ACC112 (cell line): ENCODE measurements around the gene SH3TC1.

ENCODE experiments used
- H2AFZ ChIP-seq: fragments of 200-600 bp; sonication (generic); one replicate; pipeline ENCODE4 v1.6.0; 2017; ENCODE audit warnings: antibody characterized with exemption, low read length; ENCODE audit not compliant: unreplicated experiment
- H3K27ac ChIP-seq: fragments of 200-600 bp; sonication (generic); 2 replicates; pipeline ENCODE4 v1.5.1; 2014; ENCODE audit warnings: low read depth, mild to moderate bottlenecking, antibody characterized with exemption, low read length, moderate library complexity
- H3K27me3 ChIP-seq: fragments of 200-600 bp; sonication (generic); 2 replicates; pipeline ENCODE4 v1.6.1; 2014; ENCODE audit warnings: mild to moderate bottlenecking, antibody characterized with exemption, low read length, moderate library complexity, mixed read lengths; ENCODE audit not compliant: insufficient read depth
- H3K36me3 ChIP-seq: fragments of 200-600 bp; sonication (generic); 2 replicates; pipeline ENCODE4 v1.6.1; 2016; ENCODE audit warnings: mild to moderate bottlenecking, antibody characterized with exemption, low read length, moderate library complexity, mixed read lengths; ENCODE audit not compliant: insufficient read depth
- H3K4me1 ChIP-seq: fragments of 200-600 bp; sonication (generic); one replicate; pipeline ENCODE4 v1.6.1; 2016; ENCODE audit warnings: low read length, mixed read lengths; ENCODE audit not compliant: insufficient read depth, unreplicated experiment, control insufficient read depth
- H3K4me3 ChIP-seq: fragments of 200-600 bp; sonication (generic); 2 replicates; pipeline ENCODE4 v1.5.1; 2014; ENCODE audit warnings: mild to moderate bottlenecking, low read depth, low read length
- H3K79me2 ChIP-seq: fragments of 200-600 bp; sonication (generic); one replicate; pipeline ENCODE4 v1.6.0; 2016; ENCODE audit warnings: low read length; ENCODE audit not compliant: control insufficient read depth, unreplicated experiment, insufficient read depth

SH3TC1 gene

DNA sequence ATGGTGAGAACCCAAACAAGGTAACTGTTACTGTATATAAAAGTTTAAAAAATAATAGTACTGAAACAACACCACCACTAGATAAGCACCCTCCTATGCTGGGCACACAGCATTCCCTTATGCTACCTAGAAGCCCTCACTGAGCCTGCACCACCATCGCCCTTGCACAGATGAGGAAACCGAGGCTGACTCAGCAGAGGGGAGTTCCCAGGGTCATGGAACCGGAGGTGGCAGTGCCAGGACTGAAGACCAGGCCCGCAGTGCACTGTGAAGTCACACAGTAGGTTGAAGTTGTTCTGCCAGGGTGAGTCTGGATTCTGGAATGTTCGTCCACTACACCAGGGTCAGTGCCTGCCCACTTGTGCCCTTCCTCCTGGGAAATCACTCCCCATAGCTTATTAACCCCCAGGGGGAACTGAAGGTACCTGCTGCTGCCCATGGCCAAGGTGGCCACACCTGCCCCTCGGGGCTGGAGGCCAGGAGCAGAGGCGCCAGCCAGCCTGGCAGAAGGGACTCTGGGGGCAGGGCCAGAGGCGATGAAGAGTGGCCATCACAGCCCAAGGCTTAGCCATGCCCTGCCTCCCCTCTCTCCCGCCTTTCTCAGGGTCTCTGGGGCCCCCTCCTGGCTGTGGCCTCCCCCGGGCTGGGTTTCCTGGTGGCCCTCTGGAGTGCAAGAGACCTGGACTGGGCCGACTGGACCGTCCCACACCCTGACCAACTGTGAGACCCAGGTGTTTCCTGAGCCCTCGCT lies 25.4 kb upstream of the SH3TC1 start:
- no peak overlapping the region for H3K4me3 ChIP-seq
- H3K79me2 ChIP-seq = no peaks in the 10 kb centered on the region
- no peak overlapping the region for H2AFZ ChIP-seq
- no peaks in the 10 kb centered on the region for H3K36me3 ChIP-seq
- peaks cover 7% of the 10 kb centered on the region for H3K4me1 ChIP-seq
- peaks cover 33% of the 10 kb centered on the region for H3K27me3 ChIP-seq
- no peak overlapping the region for H3K27ac ChIP-seq

DNA sequence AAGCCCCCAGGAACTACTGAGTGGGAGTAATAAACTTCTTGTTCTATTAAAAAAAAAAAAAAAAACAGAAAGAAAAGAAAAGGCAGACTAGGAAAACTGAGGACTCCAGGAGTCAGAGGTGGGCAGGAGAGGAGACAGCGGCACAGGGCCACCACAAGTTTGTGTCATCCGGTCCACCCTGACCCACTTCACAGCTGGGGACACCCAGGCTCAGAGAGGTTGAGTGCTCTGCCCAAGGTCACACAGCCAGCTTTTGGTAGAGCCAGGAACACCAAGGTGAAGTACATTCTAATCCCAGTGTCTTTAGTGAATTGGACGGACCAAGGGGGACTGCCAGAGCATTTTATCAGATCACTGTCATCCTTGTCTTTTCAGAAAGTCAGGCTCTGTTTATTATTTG lies 24.1 kb upstream of the SH3TC1 start:
- Histone ChIP-seq H3K4me3 (no peak overlapping the region), H3K36me3 (no peaks in the 10 kb centered on the region), H3K27ac (no peak overlapping the region), H3K4me1 (peaks cover 7% of the 10 kb centered on the region), H3K27me3 (peaks cover 21% of the 10 kb centered on the region), H2AFZ (no peak overlapping the region), H3K79me2 (no peaks in the 10 kb centered on the region)

DNA sequence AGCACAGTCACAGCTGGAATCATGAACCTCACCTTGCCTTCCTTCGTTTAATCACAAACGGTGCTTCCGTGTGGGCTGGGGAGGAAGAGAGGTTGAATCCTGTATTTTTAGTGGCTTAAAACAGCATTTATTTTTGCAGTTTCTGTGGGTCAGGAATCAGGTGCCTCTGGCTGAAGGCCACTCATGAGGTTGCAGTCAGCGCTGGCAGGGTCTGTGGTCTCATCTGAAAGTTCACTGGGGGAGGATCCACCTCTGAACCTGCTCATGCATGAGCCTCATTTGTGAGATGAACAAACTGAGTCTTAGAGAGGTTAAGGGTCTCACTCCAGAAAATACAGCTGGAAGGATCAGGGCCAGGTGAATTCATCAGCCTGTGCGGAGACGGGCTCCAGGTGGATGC lies 23.4 kb upstream of the SH3TC1 start:
- no peak overlapping the region for H2AFZ ChIP-seq
- H3K36me3 ChIP-seq = no peaks in the 10 kb centered on the region
- H3K4me1 ChIP-seq = peaks cover 7% of the 10 kb centered on the region

DNA sequence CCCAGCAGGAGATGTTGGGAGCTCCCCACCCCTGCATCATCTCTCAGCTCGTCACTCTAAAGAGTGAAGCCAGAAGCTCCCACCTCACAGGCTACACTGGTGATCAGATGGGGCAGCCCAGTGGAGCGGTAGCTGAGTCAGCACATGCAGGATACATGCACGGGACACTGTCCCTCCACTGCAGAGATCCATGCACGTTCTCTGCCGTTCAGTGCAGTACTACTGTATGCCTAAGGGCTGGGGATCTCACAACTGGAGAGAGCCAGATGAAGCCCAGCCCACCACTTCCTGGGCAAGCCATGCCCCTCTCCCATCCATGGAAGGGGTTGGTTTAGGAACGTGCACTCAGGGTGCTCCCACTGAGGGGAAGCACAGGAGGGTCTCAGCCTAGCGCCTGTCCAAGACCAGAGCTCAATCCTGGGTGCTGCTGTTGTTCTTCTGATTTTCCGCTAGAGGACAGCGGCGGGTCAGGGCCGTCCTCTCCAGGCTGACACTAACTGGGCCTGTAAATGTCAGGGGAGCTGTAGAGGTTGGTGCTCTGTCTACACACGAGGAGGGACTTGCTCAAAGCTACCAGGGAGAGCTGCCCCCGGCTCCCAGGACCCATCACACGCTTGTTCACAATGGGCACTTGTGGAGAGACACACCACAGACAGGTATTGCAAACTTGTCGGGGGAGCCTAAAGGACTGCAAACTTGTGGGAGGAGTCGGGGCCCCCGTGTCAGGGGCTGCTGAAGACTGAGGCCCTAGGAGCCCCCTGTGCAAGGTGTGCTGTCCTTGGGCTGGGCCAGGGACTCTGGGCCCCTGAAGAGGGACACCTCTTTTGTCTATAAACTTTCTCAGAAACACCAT lies 22.3 kb upstream of the SH3TC1 start:
- H3K79me2 ChIP-seq = no peaks in the 10 kb centered on the region
- H2AFZ ChIP-seq = no peak overlapping the region
- H3K27me3 ChIP-seq = peaks cover 8% of the 10 kb centered on the region; the same call in 1 of the 2 replicates
- no peak overlapping the region for H3K27ac ChIP-seq
- H3K36me3 ChIP-seq = no peaks in the 10 kb centered on the region
- H3K4me3 ChIP-seq = no peak overlapping the region
- H3K4me1 ChIP-seq = peaks cover 7% of the 10 kb centered on the region

More for the DNA sequence above, 23.4 kb upstream of the SH3TC1 start:
- Histone ChIP-seq H3K4me3 (no peak overlapping the region), H3K27me3 (peaks cover 16% of the 10 kb centered on the region), H3K27ac (no peak overlapping the region), H3K79me2 (no peaks in the 10 kb centered on the region)

DNA sequence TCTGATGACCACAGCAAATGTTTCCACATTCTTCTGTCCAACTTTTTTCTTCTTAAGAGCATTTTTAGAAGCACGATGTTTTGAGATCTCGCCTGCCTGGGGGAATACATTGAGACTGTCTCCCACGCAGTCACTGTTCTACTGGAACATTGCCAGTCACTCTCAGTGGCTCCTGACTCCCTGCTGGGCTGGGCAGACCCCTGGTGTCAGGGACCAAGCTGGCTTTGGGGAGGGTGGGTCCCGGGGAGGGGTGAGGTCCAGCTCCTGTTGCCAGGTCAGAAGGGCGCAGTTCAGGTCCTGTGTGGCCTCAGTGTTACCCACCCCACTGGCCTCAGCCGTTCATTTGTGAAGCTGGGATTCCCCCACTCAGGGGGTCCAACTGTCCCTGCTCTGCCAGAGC lies 21.5 kb upstream of the SH3TC1 start:
- Histone ChIP-seq H3K4me3 (no peak overlapping the region), H3K27ac (no peak overlapping the region), H2AFZ (no peak overlapping the region), H3K36me3 (no peaks in the 10 kb centered on the region), H3K27me3 (no peaks in the 10 kb centered on the region; the same call in 1 of the 2 replicates), H3K79me2 (no peaks in the 10 kb centered on the region), H3K4me1 (peaks cover 13% of the 10 kb centered on the region)

DNA sequence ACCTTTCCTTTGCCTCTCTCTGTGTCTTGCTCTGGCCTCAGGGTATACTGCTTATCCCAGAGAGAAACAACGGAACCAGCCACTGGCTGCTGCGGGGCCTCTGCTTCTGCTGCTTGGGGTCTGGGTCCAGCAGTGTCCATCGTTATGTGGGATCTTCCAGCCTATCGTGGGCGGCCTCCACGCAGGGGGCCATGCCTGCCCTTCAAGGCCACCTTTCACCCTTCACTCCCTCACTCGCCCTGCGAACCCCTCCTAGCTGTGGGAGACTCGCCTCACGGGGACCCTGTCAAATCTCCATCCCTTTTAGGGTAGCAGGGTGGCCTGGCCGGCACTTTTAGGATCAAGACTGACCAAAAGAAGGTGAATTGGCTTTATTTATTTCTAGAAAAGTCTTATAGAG lies 21.1 kb upstream of the SH3TC1 start:
- Histone ChIP-seq H2AFZ (no peak overlapping the region), H3K4me1 (peaks cover 17% of the 10 kb centered on the region), H3K27me3 (no peaks in the 10 kb centered on the region; the same call in 1 of the 2 replicates), H3K27ac (no peak overlapping the region), H3K36me3 (no peaks in the 10 kb centered on the region), H3K4me3 (no peak overlapping the region), H3K79me2 (no peaks in the 10 kb centered on the region)

DNA sequence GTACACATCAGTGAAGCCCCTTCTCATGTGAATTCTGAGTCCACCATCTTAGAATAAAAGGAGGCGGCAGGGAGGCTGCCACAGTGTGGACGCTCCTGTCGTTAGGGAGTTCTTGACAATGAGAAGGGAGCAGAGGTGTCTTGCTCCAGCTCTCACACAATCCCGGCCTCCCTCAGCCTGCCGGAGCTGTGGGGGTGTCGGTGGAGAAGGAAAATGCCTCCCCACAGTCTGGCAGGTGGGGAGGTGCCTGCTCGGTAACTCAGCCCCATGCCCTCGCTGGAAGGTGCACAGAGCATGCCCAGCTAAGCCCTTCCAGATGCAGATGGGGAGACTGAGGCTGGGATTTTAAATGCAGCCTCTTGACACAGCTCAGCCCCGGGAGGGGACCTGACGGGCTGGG lies 20.0 kb upstream of the SH3TC1 start:
- Histone ChIP-seq H2AFZ (no peak overlapping the region), H3K4me3 (no peak overlapping the region), H3K27me3 (no peaks in the 10 kb centered on the region; the same call in 1 of the 2 replicates), H3K36me3 (no peaks in the 10 kb centered on the region), H3K4me1 (peaks cover 19% of the 10 kb centered on the region), H3K79me2 (no peaks in the 10 kb centered on the region), H3K27ac (no peak overlapping the region)

DNA sequence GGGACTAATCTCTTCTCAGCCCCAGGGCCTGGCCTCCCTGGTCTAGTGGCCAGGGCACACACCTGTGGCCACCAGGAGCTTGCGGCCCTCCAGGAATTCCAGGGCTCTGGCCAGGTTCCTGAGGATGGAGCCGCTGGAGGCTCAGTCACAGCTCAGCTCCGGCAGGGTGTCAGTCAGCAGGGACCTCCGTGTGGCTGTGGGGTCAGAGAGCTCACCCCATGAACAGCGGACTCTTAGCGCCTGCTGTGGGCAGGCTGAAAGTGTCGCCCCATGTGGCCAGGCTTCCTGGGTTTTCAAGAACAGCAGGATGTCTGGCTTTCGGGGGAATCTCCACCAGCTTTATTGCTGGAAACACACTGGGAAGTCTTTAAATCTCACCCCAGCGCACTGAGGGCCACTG lies 19.3 kb upstream of the SH3TC1 start:
- no peak overlapping the region for H3K27ac ChIP-seq

DNA sequence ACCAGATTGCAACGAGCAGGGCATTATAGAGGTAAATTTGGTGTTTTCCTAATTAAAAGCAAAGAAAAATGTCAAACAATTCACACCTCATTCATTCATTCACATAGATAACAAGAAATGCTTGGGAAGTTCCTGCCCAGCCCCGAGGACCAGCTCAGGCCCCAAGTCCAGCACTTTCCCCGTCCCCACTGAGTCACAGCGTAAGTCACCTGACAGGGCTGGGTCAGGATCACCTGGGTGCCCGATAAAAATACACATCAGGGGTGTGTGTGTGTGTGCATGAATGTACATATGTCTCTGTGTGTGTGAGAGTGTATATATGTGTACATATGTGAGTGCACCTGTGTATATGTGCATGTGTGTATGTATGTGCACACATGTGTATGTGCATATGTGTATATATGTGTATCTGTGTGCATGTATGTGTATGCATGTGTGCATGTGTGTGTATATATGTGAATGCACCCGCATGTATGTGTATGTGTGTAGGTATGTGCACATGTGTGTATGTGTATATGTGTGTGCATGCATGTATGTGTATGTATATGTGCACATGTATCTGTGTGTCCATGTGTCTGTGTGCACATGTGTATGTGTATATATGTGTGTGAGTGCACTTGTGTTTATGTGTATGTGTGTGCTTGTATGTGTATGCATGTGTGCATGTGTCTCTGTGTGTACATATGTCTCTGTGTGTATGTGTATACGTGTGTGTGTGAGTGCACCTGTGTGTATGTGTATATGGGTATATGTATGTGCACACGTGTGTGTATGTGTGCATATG lies 18.6 kb upstream of the SH3TC1 start:
- no peak overlapping the region for H3K4me3 ChIP-seq
- H3K27ac ChIP-seq = no peak overlapping the region
- no peaks in the 10 kb centered on the region for H3K79me2 ChIP-seq
- no peak overlapping the region for H2AFZ ChIP-seq
- H3K36me3 ChIP-seq = no peaks in the 10 kb centered on the region
- peaks cover 32% of the 10 kb centered on the region for H3K4me1 ChIP-seq
- H3K27me3 ChIP-seq = no peaks in the 10 kb centered on the region; the same call in 1 of the 2 replicates

More for the DNA sequence above, 19.3 kb upstream of the SH3TC1 start:
- no peak overlapping the region for H2AFZ ChIP-seq
- H3K4me1 ChIP-seq = peaks cover 26% of the 10 kb centered on the region
- no peaks in the 10 kb centered on the region for H3K79me2 ChIP-seq
- no peak overlapping the region for H3K4me3 ChIP-seq
- H3K36me3 ChIP-seq = no peaks in the 10 kb centered on the region
- H3K27me3 ChIP-seq = no peaks in the 10 kb centered on the region; the same call in 1 of the 2 replicates

DNA sequence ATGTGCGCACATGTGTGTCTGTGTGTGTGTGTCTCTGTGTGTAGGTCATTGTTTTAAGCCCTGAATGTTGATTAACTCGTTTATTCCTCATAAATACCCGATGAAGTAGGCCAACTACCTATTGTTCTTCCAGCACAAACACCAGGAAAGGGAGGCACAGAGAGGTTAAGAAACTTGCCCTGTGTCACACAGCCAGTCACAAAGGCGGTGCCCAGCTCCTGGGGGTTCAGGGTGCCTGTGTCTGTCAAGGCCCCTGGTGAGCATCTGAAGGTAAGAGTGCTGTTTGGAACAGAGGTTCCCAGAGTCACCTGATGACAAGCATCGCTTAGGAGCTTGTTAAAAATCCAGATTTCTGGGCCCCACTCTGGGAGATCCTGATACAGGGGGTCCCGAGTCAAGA lies 18.0 kb upstream of the SH3TC1 start:
- peaks cover 38% of the 10 kb centered on the region for H3K4me1 ChIP-seq
- no peak overlapping the region for H3K27ac ChIP-seq
- H2AFZ ChIP-seq = no peak overlapping the region
- no peaks in the 10 kb centered on the region for H3K36me3 ChIP-seq
- H3K27me3 ChIP-seq = no peaks in the 10 kb centered on the region
- H3K79me2 ChIP-seq = no peaks in the 10 kb centered on the region
- H3K4me3 ChIP-seq = no peak overlapping the region
